HL-60 (cell line): ENCODE results near the gene PTPRN2.

ENCODE experiments used
- POLR2AphosphoS5 ChIP-seq: IDR thresholded peaks from 2 replicates; pipeline ENCODE4 v1.6.1; 2012; ENCODE audit warnings: low read depth
- SPI1 ChIP-seq: IDR thresholded peaks from 2 replicates; pipeline ENCODE4 v1.6.1; 2012; ENCODE audit warnings: low read depth, mild to moderate bottlenecking, borderline replicate concordance
- TF ChIP-seq, protein P1 (sequence below): IDR thresholded peaks from one replicate; pipeline ENCODE4 v1.5.1; 2011; ENCODE audit warnings: low read length, control low read depth, inconsistent platforms; ENCODE audit not compliant: insufficient read depth
- TF ChIP-seq, protein P2 (sequence below): IDR thresholded peaks from 2 replicates; pipeline ENCODE4 v1.6.1; 2012; ENCODE audit warnings: low read depth; ENCODE audit not compliant: insufficient replicate concordance

DNA sequence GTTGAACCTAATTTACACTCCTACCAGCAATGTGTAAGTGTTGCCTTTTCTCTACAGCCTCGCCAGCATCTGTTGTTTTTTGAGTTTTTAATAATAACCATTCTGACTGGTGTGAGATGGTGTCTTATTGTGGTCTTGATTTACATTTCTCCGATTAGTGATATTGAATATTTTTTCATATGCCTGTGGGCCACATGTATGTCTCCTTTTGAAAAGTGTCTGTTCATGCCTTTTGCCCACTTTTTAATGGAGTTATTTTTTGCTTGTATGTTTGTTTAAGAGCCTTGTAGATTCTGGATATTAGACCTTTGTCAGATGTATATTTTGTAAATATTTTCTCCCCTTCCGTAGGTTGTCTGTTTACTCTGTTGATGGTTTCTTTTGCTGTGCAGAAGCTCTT lies 1055.6 kb downstream of the PTPRN2 start:
- TF ChIP-seq, protein P1, sequence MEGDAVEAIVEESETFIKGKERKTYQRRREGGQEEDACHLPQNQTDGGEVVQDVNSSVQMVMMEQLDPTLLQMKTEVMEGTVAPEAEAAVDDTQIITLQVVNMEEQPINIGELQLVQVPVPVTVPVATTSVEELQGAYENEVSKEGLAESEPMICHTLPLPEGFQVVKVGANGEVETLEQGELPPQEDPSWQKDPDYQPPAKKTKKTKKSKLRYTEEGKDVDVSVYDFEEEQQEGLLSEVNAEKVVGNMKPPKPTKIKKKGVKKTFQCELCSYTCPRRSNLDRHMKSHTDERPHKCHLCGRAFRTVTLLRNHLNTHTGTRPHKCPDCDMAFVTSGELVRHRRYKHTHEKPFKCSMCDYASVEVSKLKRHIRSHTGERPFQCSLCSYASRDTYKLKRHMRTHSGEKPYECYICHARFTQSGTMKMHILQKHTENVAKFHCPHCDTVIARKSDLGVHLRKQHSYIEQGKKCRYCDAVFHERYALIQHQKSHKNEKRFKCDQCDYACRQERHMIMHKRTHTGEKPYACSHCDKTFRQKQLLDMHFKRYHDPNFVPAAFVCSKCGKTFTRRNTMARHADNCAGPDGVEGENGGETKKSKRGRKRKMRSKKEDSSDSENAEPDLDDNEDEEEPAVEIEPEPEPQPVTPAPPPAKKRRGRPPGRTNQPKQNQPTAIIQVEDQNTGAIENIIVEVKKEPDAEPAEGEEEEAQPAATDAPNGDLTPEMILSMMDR: no peak
- TF ChIP-seq, protein P2, sequence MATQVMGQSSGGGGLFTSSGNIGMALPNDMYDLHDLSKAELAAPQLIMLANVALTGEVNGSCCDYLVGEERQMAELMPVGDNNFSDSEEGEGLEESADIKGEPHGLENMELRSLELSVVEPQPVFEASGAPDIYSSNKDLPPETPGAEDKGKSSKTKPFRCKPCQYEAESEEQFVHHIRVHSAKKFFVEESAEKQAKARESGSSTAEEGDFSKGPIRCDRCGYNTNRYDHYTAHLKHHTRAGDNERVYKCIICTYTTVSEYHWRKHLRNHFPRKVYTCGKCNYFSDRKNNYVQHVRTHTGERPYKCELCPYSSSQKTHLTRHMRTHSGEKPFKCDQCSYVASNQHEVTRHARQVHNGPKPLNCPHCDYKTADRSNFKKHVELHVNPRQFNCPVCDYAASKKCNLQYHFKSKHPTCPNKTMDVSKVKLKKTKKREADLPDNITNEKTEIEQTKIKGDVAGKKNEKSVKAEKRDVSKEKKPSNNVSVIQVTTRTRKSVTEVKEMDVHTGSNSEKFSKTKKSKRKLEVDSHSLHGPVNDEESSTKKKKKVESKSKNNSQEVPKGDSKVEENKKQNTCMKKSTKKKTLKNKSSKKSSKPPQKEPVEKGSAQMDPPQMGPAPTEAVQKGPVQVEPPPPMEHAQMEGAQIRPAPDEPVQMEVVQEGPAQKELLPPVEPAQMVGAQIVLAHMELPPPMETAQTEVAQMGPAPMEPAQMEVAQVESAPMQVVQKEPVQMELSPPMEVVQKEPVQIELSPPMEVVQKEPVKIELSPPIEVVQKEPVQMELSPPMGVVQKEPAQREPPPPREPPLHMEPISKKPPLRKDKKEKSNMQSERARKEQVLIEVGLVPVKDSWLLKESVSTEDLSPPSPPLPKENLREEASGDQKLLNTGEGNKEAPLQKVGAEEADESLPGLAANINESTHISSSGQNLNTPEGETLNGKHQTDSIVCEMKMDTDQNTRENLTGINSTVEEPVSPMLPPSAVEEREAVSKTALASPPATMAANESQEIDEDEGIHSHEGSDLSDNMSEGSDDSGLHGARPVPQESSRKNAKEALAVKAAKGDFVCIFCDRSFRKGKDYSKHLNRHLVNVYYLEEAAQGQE: no peak
- TF ChIP-seq POLR2AphosphoS5: no peak
- TF ChIP-seq SPI1: no peak
